K562 treated with DMSO at 1 percent for 48 hours (cell line): Measurements from ENCODE around the gene DHTKD1. TPM values are rescaled to one million over a fixed set of nuclear protein-coding genes. Genes with fewer than 3 reads are reported as not detected.

Experiments
- total RNA-seq: library from RNA; unstranded; fragments of 300-600 nt; gene quantifications from 2 replicates; pipeline ENCODE4 v1.2.3, GENCODE V29; 2022; ENCODE audit warnings: low replicate concordance; ENCODE audit errors: extremely low read depth

The DHTKD1 gene
- not detected in 2 replicates for total RNA-seq

GRCh38 chr10:12068449-12069269, at the start of gene DHTKD1:
TSS of gene DHTKD1 (plus strand) at chr10:12068954. CDS start at chr10:12069034, 80 bp downstream.

GRCh38 chr10:12042797-12043651, 25.7 kb upstream of the DHTKD1 start, which contains the start of gene UPF2:
TSS of gene UPF2 (minus strand) at chr10:12042809. CDS start at chr10:12035423, 7,386 bp downstream.

GRCh38 chr10:12129222-12130111, 60.7 kb downstream of the DHTKD1 start, which contains the start of gene SEC61A2:
TSS of gene SEC61A2 (plus strand) at chr10:12129677. CDS start at chr10:12129788, 111 bp downstream.

Other genes starting within 250 kb of the DHTKD1 start
- not detected in 2 replicates for gene PROSER2, start 245.6 kb upstream of the DHTKD1 start, total RNA-seq
- gene UPF2, start 26.1 kb upstream of the DHTKD1 start, total RNA-seq: not detected in 2 replicates
- not detected in 2 replicates for gene SEC61A2, start 60.7 kb downstream of the DHTKD1 start, total RNA-seq
- gene NUDT5, start 126.9 kb downstream of the DHTKD1 start, total RNA-seq: not detected in 2 replicates
- not detected in 2 replicates for gene CDC123, start 127.2 kb downstream of the DHTKD1 start, total RNA-seq